C4-2B (cell line): ENCODE results near the gene IQGAP3.

Experiments used
- H3K27ac ChIP-seq: fragments of 450-650 bp; 2 replicates; pipeline ENCODE4 v1.5.1; 2017
- CTCF ChIP-seq: fragments of 450-650 bp; conservative IDR thresholded peaks from 2 replicates; pipeline ENCODE4 v1.5.1; 2017; ENCODE audit warnings: mild to moderate bottlenecking
- ZFX ChIP-seq: fragments of 450-650 bp; IDR thresholded peaks from 2 replicates; pipeline ENCODE4 v1.6.1; 2017

The IQGAP3 gene

GRCh38 chr1:156586323-156586722 lies 14.0 kb upstream of the IQGAP3 start:
- TF ChIP-seq CTCF, result no peak
- TF ChIP-seq ZFX, result no peak
- no peak overlapping the region for H3K27ac ChIP-seq

GRCh38 chr1:156584813-156585212 lies 12.4 kb upstream of the IQGAP3 start:
- no peak overlapping the region for H3K27ac ChIP-seq
- TF ChIP-seq CTCF (no peak), ZFX (no peak)

GRCh38 chr1:156583821-156584622 lies 11.7 kb upstream of the IQGAP3 start:
- TF ChIP-seq CTCF (peak; percentile 90), ZFX (no peak)
- no peak overlapping the region for H3K27ac ChIP-seq

- H3K27ac ChIP-seq, result no peak overlapping the region
- TF ChIP-seq CTCF, result no peak
- no peak for TF ChIP-seq ZFX
These were observed 10.1 kb upstream of the IQGAP3 start for GRCh38 chr1:156582388-156583017.

- TF ChIP-seq ZFX (no peak), CTCF (no peak)
- no peak overlapping the region for H3K27ac ChIP-seq
These were observed 9.5 kb upstream of the IQGAP3 start for GRCh38 chr1:156581661-156582387.

- no peak within 1 kb of the TSS for H3K27ac ChIP-seq
- TF ChIP-seq ZFX (no peak), CTCF (no peak)
These were observed 7.1 kb upstream of the IQGAP3 start, which contains the start of gene TTC24 for GRCh38 chr1:156579472-156579871. Gene TTC24 (plus strand): TSS chr1:156579723. CDS start chr1:156581365, 1,642 bp downstream.

GRCh38 chr1:156578055-156578454 lies 5.7 kb upstream of the IQGAP3 start:
- TF ChIP-seq CTCF, result no peak
- no peak for TF ChIP-seq ZFX
- H3K27ac ChIP-seq, result no peak overlapping the region
